Measurements from ENCODE around the gene PYDC1.

DNA sequence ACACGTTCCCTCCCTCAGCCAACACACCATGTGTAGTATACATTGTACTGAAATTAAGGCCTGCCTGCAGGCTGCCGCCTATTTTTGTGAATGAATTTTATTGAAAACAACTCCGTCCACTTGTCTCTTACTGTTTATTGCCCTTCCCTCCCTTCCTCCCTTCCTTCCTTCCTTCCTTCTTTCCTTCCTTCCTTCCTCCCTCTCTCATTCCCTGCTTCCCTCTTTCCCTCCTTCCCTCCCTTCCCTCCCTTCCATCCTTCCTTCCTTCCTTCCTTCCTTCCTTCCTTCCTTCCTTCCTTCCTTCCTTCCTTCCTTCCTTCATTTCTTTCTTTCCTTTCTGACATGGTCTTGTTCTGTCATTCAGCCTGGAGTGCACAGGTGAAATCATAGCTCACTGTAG, 45.1 kb upstream of the PYDC1 start:
- TF ChIP-seq, protein P1, sequence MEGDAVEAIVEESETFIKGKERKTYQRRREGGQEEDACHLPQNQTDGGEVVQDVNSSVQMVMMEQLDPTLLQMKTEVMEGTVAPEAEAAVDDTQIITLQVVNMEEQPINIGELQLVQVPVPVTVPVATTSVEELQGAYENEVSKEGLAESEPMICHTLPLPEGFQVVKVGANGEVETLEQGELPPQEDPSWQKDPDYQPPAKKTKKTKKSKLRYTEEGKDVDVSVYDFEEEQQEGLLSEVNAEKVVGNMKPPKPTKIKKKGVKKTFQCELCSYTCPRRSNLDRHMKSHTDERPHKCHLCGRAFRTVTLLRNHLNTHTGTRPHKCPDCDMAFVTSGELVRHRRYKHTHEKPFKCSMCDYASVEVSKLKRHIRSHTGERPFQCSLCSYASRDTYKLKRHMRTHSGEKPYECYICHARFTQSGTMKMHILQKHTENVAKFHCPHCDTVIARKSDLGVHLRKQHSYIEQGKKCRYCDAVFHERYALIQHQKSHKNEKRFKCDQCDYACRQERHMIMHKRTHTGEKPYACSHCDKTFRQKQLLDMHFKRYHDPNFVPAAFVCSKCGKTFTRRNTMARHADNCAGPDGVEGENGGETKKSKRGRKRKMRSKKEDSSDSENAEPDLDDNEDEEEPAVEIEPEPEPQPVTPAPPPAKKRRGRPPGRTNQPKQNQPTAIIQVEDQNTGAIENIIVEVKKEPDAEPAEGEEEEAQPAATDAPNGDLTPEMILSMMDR (conservative IDR thresholded peaks at IDR 0.05; ENCODE audit: low read length) = no peak
- TF ChIP-seq EZH2phosphoT487 (IDR thresholded peaks at IDR 0.05; ENCODE audit: borderline replicate concordance) = no peak
